ENCODE results near the gene ADCY3. TPM values are rescaled to one million over a fixed set of nuclear protein-coding genes. Genes with fewer than 3 reads are reported as not detected.

The ADCY3 gene
- total and polyA plus RNA-seq, 2 of the 4 experiments (the other 2 are of a cell fraction) = 17.4 to 46.1 TPM

- no peak overlapping the region for H2AFZ ChIP-seq (replicated peaks; ENCODE audit: low read length, poor library complexity)
- in situ Hi-C loops (cut with MboI; ENCODE audit: low sequenced_read_pairs) (no loop called here), dilution Hi-C loops (cut with HindIII; ENCODE audit: low sequenced_read_pairs, unreplicated experiment) (no loop called here), intact Hi-C loops (cut with micrococcal nuclease) (no loop called here)
- no peak overlapping the region for H3K18ac ChIP-seq (ENCODE audit: low read depth, low read length)
- no peak overlapping the region for H3K4me2 ChIP-seq (ENCODE audit: low read depth, low read length)
- no peaks in the 10 kb centered on the region for H3K79me1 ChIP-seq (ENCODE audit: low read depth in 1 of 2, low read length in 2 of 2)
- TF ChIP-seq MAFK (IDR thresholded peaks at IDR 0.05; ENCODE audit: low read depth, low read length) (no peak), RAD21 (IDR thresholded peaks at IDR 0.05; ENCODE audit: low read length) (no peak), CHD1 (IDR thresholded peaks at IDR 0.05; ENCODE audit: low read depth, low read length) (no peak), MAZ (IDR thresholded peaks at IDR 0.05; ENCODE audit: borderline replicate concordance, low read depth, low read length) (no peak), NFE2L2 (IDR thresholded peaks at IDR 0.05; ENCODE audit: low read depth, low read length) (no peak), BHLHE40 (IDR thresholded peaks at IDR 0.05; ENCODE audit: low read depth, low read length) (no peak), RCOR1 (IDR thresholded peaks at IDR 0.05; ENCODE audit: insufficient replicate concordance, low read length) (no peak), MXI1 (IDR thresholded peaks at IDR 0.05; ENCODE audit: borderline replicate concordance, low read depth, low read length) (no peak), FOS (IDR thresholded peaks at IDR 0.05; ENCODE audit: low read depth, low read length) (no peak), CTCF (conservative IDR thresholded peaks at IDR 0.05; ENCODE audit: low read depth, low read length) (no peak), RFX5 (IDR thresholded peaks at IDR 0.05; ENCODE audit: low read depth, low read length) (no peak), SMC3 (IDR thresholded peaks at IDR 0.05; ENCODE audit: low read depth, low read length) (no peak), POLR2A (IDR thresholded peaks at IDR 0.05; ENCODE audit: low read depth, low read length) (no peak), CEBPB (IDR thresholded peaks at IDR 0.05; ENCODE audit: low read depth, low read length) (no peak)
- TF ChIP-seq, protein P1, sequence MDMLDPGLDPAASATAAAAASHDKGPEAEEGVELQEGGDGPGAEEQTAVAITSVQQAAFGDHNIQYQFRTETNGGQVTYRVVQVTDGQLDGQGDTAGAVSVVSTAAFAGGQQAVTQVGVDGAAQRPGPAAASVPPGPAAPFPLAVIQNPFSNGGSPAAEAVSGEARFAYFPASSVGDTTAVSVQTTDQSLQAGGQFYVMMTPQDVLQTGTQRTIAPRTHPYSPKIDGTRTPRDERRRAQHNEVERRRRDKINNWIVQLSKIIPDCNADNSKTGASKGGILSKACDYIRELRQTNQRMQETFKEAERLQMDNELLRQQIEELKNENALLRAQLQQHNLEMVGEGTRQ (IDR thresholded peaks at IDR 0.05; ENCODE audit: low read depth, low read length) = no peak
- TF ChIP-seq, protein P2, sequence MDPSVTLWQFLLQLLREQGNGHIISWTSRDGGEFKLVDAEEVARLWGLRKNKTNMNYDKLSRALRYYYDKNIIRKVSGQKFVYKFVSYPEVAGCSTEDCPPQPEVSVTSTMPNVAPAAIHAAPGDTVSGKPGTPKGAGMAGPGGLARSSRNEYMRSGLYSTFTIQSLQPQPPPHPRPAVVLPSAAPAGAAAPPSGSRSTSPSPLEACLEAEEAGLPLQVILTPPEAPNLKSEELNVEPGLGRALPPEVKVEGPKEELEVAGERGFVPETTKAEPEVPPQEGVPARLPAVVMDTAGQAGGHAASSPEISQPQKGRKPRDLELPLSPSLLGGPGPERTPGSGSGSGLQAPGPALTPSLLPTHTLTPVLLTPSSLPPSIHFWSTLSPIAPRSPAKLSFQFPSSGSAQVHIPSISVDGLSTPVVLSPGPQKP (IDR thresholded peaks at IDR 0.05; ENCODE audit: borderline replicate concordance, low read depth, low read length) = no peak
- 93% methylated on average over 5 of the region's 6 CpGs; no CpG with 5 or more reads in 1 of the 2 experiments for WGBS, 2 experiments (ENCODE audit: extremely low coverage in 2 of 2, insufficient read length in 1 of 2)
- no peak overlapping the region for H4K91ac ChIP-seq (ENCODE audit: insufficient read depth, low read depth, low read length)
- no peak overlapping the region for H4K8ac ChIP-seq (ENCODE audit: low read depth in 2 of 2, low read length in 2 of 2)
- H2BK5ac ChIP-seq (ENCODE audit: low read depth, low read length, poor library complexity, severe bottlenecking) = no peak overlapping the region
- H2BK120ac ChIP-seq (ENCODE audit: low read depth, low read length) = no peak overlapping the region
- no peaks in the 10 kb centered on the region for H3K27me3 ChIP-seq (ENCODE audit: control insufficient read depth, insufficient read depth, low read length)
- no peaks in the 10 kb centered on the region; the same call in 1 of the 2 replicates for H3K9me3 ChIP-seq (ENCODE audit: control insufficient read depth, insufficient read depth, low read length)
- no peak overlapping the region for H2BK20ac ChIP-seq (ENCODE audit: low read depth, low read length)
- ATAC-seq (ENCODE audit: low read depth) (no peak), DNase-seq (no peak)
- H3K36me3 ChIP-seq (ENCODE audit: control insufficient read depth, insufficient read depth, low read length) = no peaks in the 10 kb centered on the region
- no peak overlapping the region for H2AK9ac ChIP-seq (replicated peaks; ENCODE audit: low read depth, low read length, poor library complexity)
- no peak overlapping the region for H3K23ac ChIP-seq (ENCODE audit: low read depth, low read length)
- no peaks in the 10 kb centered on the region for H4K20me1 ChIP-seq (ENCODE audit: insufficient read depth, low read length)
- ChIA-PET POLR2A (ENCODE audit: unreplicated experiment) (no interaction called here), CTCF (no interaction called here)
- no peak overlapping the region for H3K9ac ChIP-seq (ENCODE audit: low read depth, low read length)
- H2AK5ac ChIP-seq (ENCODE audit: low read depth, low read length) = no peak overlapping the region
- no peak overlapping the region for H2BK15ac ChIP-seq (ENCODE audit: low read depth, low read length)
- BruUV-seq (replicated peaks) = no TSS peak
- H3K9me1 ChIP-seq (ENCODE audit: insufficient read depth, low read length) = no peaks in the 10 kb centered on the region
- no peak overlapping the region for H3K4me3 ChIP-seq (ENCODE audit: insufficient read depth, low read depth, low read length)
- H3K56ac ChIP-seq (ENCODE audit: extremely low read depth, insufficient read depth, low read length) = no peak overlapping the region
- no peak overlapping the region for H3K27ac ChIP-seq (ENCODE audit: insufficient read depth, low read length)
- no peak overlapping the region for H3K4ac ChIP-seq (ENCODE audit: low read depth, low read length)
- H3K14ac ChIP-seq (replicated peaks; ENCODE audit: low read depth, low read length) = no peak overlapping the region
- H3K4me1 ChIP-seq (ENCODE audit: control insufficient read depth, insufficient read depth, low read length) = no peaks in the 10 kb centered on the region
- H4K5ac ChIP-seq (ENCODE audit: low read depth, low read length) = no peak overlapping the region
Observed at GRCh38 chr2:24785671-24786321, 134.2 kb downstream of the ADCY3 start.

Measured in IMR-90 (cell line).